HL-60/S4 (cell line): Measurements from ENCODE around the gene KRTAP9-3.
"Not testable (repeated sequence)": the region's sequence is repeated elsewhere in the genome, so short reads cannot be mapped to it uniquely, and the experiment has no call there.

Experiments used
- in situ Hi-C: fragments of 300-500 bp; cut with MboI; formaldehyde crosslinking; loops from 2 replicates; pipeline ENCODE4 v1.14.3; 2022; ENCODE audit warnings: low sequenced_read_pairs

The KRTAP9-3 gene

DNA sequence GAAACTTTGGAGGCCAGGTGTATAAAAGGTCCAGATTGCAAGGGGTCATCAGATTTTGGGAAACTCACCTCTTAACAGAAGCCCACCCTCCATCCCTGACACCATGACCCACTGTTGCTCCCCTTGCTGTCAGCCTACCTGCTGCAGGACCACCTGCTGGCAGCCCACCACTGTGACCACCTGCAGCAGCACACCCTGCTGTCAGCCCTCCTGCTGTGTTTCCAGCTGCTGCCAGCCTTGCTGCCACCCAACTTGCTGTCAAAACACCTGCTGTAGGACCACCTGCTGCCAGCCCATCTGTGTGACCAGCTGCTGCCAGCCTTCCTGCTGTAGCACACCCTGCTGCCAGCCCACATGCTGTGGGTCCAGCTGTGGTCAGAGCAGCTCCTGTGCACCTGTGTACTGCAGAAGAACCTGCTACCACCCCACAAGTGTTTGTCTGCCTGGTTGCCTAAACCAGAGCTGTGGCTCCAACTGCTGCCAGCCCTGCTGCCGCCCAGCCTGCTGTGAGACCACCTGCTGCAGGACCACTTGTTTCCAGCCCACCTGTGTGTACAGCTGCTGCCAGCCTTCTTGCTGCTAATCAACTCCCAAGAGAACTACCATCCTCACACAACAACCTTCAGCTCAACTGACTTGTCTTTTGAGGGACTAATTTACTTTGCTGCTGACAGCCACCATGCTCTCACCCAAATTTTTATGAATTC, at the start of gene KRTAP9-3:
Gene KRTAP9-3, plus strand, starts transcription at position 51 of the 707 bp plus-strand sequence. Its CDS starts 53 bp downstream, at position 104.
- in situ Hi-C loops: not testable (repeated sequence)

DNA sequence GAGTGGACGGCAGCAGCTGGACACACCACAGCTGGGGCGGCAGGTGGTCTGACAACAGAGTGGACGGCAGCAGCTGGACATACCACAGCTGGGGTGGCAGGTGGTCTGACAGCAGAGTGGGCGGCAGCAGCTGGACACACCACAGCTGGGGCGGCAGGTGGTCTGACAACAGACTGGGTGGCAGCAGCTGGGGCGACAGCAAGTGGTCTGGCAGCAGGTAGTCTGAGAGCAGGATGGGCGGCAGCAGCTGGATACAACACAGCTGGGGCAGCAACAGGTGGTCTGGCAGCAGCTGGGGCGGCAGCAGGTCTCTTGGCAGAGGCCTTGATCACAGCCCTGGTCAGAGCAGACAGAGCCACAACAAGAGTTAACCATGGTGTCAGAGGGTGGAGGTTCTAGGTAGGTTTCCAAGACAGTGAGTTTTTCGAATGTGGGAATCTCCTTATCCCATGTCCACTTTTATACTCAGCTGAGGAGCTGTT, 47.7 kb upstream of the KRTAP9-3 start, which contains the start of gene KRTAP4-1:
Gene KRTAP4-1, minus strand, starts transcription at position 432 of the 482 bp plus-strand sequence. Its CDS starts 57 bp downstream, at position 375.
- in situ Hi-C loops: no loop called here

DNA sequence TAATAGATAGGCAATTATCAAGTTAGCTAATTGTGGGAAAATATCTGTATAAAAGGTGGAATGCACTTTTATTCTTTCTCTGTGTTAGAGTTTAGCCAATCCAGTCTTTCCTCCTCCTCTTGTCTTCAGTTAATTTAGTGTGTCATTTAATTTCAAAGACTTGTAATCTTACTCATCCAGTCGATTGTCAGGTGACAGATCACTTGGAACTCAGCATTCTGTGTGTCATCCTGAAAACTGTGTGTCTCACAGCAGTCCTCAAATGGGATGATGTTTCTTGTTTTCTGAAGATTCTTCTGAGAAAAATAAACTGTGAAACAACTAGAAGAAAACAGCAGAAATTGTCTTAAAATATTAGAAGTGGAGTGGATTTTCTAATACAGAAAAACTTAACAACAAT, 47.2 kb upstream of the KRTAP9-3 start:
- in situ Hi-C loops: no loop called here

- in situ Hi-C loops: no loop called here
Observed at GRCh38 chr17:41186872-41187271, 45.4 kb upstream of the KRTAP9-3 start.

- in situ Hi-C loops: not testable (repeated sequence)
Observed at GRCh38 chr17:41189837-41190318, 42.4 kb upstream of the KRTAP9-3 start, which contains the start of gene KRTAP9-1. Gene KRTAP9-1 (plus strand): TSS chr17:41189887. CDS start chr17:41189887, 0 bp downstream.

DNA sequence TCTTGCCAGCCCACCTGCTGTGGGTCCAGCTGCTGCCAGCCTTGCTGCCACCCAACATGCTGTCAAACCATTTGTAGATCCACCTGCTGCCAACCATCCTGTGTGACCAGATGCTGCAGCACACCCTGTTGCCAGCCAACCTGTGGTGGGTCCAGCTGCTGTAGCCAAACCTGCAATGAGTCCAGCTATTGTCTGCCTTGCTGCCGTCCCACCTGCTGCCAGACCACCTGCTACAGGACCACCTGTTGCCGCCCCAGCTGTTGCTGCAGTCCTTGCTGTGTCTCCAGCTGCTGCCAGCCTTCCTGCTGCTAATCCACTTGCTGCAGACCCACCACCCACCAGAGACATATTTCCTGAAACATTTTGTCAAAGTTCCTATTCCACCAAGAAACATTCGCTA, 41.9 kb upstream of the KRTAP9-3 start:
- in situ Hi-C loops: no loop called here

DNA sequence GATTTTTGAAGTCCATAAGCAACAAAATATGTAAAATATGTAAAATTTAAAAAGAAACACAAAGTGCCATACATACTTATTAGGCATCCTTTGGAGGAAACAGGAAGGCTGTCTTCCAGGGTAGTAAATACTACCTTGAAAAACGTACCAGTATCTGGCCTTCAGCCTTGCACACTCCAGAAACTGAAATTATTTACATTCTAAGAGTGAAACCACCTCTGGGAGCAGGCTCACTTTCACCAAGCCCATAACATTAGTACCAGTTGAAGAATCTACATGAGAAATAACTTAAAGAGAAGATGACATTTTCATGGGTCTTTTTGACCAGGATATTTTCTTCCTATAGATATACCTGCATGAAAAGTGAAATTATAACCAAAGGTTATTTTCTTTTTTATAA, 36.2 kb upstream of the KRTAP9-3 start:
- in situ Hi-C loops: no loop called here

- in situ Hi-C loops: no loop called here
Observed at GRCh38 chr17:41199421-41200078, 32.7 kb upstream of the KRTAP9-3 start.

- in situ Hi-C loops: no loop called here
Observed at GRCh38 chr17:41211845-41212466, 20.3 kb upstream of the KRTAP9-3 start.

DNA sequence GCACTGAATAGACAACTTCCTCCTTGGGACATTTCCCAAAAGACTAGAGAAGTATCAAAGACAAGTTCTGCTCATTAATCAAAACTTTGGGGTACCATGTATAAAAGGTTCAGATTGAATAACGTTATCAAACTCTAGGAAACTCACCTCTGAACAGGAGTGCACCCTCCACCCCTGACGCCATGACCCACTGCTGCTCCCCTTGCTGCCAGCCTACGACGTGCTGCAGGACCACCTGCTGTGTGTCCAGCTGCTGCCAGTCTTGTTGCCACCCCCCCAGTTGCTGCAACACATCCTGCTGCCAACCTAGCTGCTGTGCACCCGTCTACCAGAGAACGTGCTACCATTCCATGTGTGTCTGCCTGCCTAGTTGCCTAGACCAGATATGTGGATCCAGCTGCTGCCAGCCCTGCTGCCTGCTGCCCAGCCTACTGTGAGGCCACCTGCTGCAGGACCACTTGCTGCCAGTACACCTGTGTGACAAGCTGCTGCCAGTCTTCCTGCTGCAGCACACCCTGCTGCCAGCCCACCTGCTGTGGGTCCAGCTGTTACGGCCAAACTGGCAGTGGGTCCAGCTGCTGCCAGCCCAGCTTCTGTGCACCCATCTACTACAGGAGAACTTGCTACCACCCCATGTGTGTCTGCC, 19.6 kb upstream of the KRTAP9-3 start:
- in situ Hi-C loops: no loop called here

DNA sequence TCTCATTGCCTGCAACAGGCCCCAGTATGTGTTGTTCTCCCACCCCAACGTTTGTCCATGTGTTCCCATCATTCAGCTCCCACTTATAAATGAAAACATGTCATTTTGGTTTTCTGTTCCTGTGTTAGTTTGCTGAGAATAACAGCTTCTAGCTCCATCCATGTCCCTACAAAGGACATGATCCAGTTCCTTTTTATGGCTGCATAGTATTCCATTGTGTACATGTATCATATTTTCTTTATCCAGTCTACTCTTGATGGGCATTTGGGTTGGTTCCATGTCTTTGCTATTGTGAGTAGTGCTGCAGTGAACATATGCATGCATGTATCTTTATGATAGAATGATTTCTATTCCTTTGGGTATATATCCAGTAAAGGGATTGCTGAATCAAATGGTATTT, 16.6 kb upstream of the KRTAP9-3 start:
- in situ Hi-C loops: no loop called here

GRCh38 chr17:41223821-41224220, 8.4 kb upstream of the KRTAP9-3 start:
- in situ Hi-C loops: no loop called here

DNA sequence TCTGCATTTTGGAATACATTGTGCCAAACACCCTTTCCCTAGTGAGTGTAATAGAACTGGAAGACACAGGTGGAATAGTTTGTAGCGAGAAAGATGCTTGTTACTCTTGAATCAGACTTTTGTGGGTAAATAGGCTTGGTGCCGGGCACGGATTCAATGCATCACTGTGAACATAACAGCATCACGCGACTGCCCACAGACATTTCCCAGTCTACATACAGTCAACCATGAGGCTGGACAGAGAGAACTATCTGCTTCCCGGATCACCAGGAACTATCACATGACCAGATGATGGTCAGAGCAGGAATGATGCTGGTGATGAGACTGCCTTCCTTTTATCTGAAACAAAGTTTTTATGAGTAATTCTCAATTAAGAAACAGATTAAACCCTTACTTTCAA, 6.2 kb upstream of the KRTAP9-3 start:
- in situ Hi-C loops: no loop called here

DNA sequence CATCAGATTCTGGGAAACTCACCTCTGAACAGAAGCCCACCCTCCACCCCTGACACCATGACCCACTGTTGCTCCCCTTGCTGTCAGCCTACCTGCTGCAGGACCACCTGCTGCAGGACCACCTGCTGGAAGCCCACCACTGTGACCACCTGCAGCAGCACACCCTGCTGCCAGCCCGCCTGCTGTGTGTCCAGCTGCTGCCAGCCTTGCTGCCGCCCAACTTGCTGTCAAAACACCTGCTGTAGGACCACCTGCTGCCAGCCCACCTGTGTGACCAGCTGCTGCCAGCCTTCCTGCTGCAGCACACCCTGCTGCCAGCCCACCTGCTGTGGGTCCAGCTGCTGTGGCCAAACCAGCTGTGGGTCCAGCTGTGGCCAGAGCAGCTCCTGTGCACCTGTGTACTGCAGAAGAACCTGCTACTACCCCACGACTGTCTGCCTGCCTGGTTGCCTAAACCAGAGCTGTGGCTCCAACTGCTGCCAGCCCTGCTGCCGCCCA, 5.6 kb upstream of the KRTAP9-3 start, which contains the start of gene KRTAP9-2:
Gene KRTAP9-2, plus strand, starts transcription at position 51 of the 498 bp plus-strand sequence. Its CDS starts 7 bp downstream, at position 58.
- in situ Hi-C loops: not testable (repeated sequence)

GRCh38 chr17:41230094-41230493, 2.2 kb upstream of the KRTAP9-3 start:
- in situ Hi-C loops: no loop called here

DNA sequence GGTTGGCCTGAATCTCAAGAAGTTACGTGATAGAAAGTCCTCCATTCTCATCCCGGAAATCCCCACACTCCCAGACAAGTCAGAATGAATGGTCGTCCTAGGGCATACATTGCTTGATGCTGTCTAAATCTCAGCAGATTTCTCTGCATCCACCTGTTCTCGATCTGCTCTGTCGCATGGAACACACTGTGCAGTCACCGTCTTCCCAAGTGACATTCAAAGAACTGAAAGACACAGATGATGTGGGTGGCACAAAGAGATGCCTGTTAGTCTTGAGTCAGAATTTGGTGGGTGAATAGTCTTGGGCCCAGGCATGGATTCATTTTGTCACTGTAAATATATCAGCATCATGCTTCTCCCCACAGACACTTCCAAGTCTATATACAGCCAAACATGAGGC, 518 bp upstream of the KRTAP9-3 start:
- in situ Hi-C loops: no loop called here

DNA sequence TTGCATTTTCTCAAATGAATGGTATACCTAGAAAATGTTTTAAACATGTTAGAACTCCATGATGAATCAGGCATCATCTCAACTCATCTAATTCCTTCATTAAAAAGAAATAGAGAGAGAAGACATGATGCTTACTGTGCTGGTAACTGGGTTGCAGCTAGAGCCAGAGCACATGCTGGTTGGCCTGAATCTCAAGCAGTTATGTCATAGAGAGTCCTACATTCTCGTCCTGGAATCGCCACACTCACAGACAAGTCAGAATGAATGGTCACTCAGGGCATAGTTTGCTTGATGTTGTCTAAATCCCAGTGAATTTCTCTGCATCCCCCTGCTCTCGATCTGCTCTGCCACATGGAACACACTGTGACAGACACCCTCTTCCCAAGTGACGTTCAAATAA, 4.9 kb downstream of the KRTAP9-3 start:
- in situ Hi-C loops: not testable (repeated sequence)

DNA sequence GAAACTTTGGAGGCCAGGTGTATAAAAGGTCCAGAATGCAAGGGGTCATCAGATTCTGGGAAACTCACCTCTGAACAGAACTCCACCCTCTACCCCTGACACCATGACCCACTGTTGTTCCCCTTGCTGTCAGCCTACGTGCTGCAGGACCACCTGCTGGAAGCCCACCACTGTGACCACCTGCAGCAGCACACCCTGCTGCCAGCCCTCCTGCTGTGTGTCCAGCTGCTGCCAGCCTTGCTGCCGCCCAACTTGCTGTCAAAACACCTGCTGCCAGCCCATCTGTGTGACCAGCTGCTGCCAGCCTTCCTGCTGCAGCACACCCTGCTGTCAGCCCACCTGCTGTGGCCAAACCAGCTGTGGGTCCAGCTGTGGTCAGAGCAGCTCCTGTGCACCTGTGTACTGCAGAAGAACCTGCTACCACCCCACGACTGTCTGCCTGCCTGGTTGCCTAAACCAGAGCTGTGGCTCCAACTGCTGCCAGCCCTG, 5.7 kb downstream of the KRTAP9-3 start, which contains the start of gene KRTAP9-8:
Gene KRTAP9-8, plus strand, starts transcription at position 51 of the 489 bp plus-strand sequence. Its CDS starts 53 bp downstream, at position 104.
- in situ Hi-C loops: not testable (repeated sequence)

GRCh38 chr17:41246995-41247787, 14.9 kb downstream of the KRTAP9-3 start:
- in situ Hi-C loops: not testable (repeated sequence)
